Epithelial cell of esophagus (primary cell): ENCODE results near the gene SEMG1.

ENCODE experiments used
- DNase-seq: peaks from one replicate; pipeline ENCODE4 v3.0.0; 2010; ENCODE audit warnings: low read depth
- H3K4me3 ChIP-seq: 2 replicates; pipeline ENCODE4 v1.5.1; 2011; ENCODE audit warnings: mild to moderate bottlenecking, low read length, control low read depth
- CTCF ChIP-seq: IDR thresholded peaks from 2 replicates; pipeline ENCODE4 v1.5.1; 2011; ENCODE audit warnings: low read depth, mild to moderate bottlenecking, low read length, control low read depth, inconsistent platforms; ENCODE audit not compliant: insufficient read depth; ENCODE audit errors: missing control alignments

SEMG1 gene

GRCh38 chr20:45257161-45257560 lies 50.3 kb downstream of the SEMG1 start:
- DNase-seq = peak; percentile 82
- no peak for TF ChIP-seq CTCF
- H3K4me3 ChIP-seq = no peak overlapping the region

- H3K4me3 ChIP-seq = no peak overlapping the region
- DNase-seq = no peak
- TF ChIP-seq CTCF = no peak
Measured at GRCh38 chr20:45257711-45258110, 50.9 kb downstream of the SEMG1 start.

- TF ChIP-seq CTCF = no peak
- H3K4me3 ChIP-seq = no peak overlapping the region
- DNase-seq = no peak
Measured at GRCh38 chr20:45258259-45258658, 51.4 kb downstream of the SEMG1 start.

GRCh38 chr20:45258664-45259063 lies 51.8 kb downstream of the SEMG1 start:
- DNase-seq = no peak
- H3K4me3 ChIP-seq = no peak overlapping the region
- TF ChIP-seq CTCF = no peak
